WERI-Rb-1 (cell line): Measurements from ENCODE around the gene ITM2C.
A peak's percentile ranks its signal among the peaks of the same experiment; 100 is the strongest.

ENCODE experiments used
- DNase-seq: peaks from one replicate; pipeline ENCODE4 v3.0.0-alpha.2; 2020
- H3K27ac ChIP-seq: fragments of 250-450 bp; sonication (Bioruptor Pico); 2 replicates; pipeline ENCODE4 v1.5.1; 2020; ENCODE audit warnings: mild to moderate bottlenecking, moderate library complexity
- H3K27me3 ChIP-seq: fragments of 250-450 bp; sonication (Bioruptor Pico); 2 replicates; pipeline ENCODE4 v1.5.1; 2021; ENCODE audit warnings: mild to moderate bottlenecking, low read depth, moderate library complexity; ENCODE audit not compliant: insufficient read depth, severe bottlenecking
- H3K36me3 ChIP-seq: fragments of 250-450 bp; sonication (Bioruptor Pico); 2 replicates; pipeline ENCODE4 v1.5.1; 2020; ENCODE audit warnings: mild to moderate bottlenecking, moderate library complexity
- H3K4me3 ChIP-seq: 2 replicates; pipeline ENCODE4 v1.5.1; 2011; ENCODE audit warnings: low read depth, mild to moderate bottlenecking, control low read depth, low read length
- H3K9me3 ChIP-seq: fragments of 250-450 bp; sonication (Bioruptor Pico); 2 replicates; pipeline ENCODE4 v1.5.1; 2021; ENCODE audit warnings: mild to moderate bottlenecking, moderate library complexity; ENCODE audit not compliant: severe bottlenecking
- TF ChIP-seq, protein P1 (sequence below): IDR thresholded peaks from 2 replicates; pipeline ENCODE4 v1.5.1; 2011; ENCODE audit warnings: low read depth, mild to moderate bottlenecking, control low read depth, inconsistent platforms, low read length

Gene ITM2C

DNA sequence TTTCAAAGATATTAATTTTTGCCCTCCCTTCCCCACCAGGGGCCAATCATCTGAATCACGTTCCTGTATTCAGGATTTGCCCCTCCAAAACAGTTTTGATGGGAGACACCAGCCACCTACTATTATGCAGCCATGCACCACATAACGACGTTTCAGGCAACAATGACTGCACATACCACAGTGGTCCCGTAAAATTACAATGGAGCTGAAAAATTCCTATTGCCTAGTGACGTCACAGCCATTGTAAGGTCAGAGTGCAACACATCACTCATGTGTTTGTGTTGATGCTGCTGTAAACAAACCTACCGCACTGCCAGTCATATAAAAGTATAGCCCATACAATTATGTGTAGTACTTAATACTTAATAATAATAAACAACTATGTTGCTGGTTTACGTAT, 22.6 kb downstream of the ITM2C start:
- Histone ChIP-seq H3K27ac (no peak overlapping the region), H3K36me3 (no peaks in the 10 kb centered on the region), H3K9me3 (peaks cover 2% of the 10 kb centered on the region), H3K4me3 (no peak overlapping the region), H3K27me3 (no peaks in the 10 kb centered on the region)
- DNase-seq = no peak
- TF ChIP-seq, protein P1, sequence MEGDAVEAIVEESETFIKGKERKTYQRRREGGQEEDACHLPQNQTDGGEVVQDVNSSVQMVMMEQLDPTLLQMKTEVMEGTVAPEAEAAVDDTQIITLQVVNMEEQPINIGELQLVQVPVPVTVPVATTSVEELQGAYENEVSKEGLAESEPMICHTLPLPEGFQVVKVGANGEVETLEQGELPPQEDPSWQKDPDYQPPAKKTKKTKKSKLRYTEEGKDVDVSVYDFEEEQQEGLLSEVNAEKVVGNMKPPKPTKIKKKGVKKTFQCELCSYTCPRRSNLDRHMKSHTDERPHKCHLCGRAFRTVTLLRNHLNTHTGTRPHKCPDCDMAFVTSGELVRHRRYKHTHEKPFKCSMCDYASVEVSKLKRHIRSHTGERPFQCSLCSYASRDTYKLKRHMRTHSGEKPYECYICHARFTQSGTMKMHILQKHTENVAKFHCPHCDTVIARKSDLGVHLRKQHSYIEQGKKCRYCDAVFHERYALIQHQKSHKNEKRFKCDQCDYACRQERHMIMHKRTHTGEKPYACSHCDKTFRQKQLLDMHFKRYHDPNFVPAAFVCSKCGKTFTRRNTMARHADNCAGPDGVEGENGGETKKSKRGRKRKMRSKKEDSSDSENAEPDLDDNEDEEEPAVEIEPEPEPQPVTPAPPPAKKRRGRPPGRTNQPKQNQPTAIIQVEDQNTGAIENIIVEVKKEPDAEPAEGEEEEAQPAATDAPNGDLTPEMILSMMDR = no peak

DNA sequence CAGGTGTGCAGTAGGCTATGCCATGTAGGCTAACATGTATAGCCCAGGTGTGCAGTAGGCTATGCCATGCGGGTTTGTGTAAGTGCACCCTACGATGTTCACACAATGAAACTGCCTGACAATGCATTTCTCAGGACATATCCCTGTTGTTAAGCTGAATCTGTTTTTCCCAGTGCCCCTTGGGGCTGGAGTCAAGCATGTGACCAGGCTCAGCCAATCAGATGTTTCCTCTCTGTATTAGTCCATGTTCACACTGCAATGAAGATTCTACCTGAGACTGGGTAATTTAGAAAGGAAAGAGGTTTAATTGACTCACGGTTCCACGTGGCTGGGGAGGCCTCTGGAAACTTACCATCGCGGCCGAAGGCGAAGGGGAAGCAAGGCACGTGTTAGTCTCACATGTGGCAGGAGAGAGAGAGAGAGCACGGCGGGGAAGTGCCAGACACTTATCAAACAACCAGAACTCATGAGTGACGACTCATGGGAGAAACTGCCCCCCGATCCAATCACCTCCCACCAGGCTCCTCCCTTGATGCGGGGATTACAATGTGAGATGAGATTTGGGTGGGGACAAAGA, 24.2 kb downstream of the ITM2C start:
- Histone ChIP-seq H3K27ac (no peak overlapping the region), H3K36me3 (no peaks in the 10 kb centered on the region), H3K9me3 (peaks cover 2% of the 10 kb centered on the region), H3K27me3 (no peaks in the 10 kb centered on the region), H3K4me3 (no peak overlapping the region)
- TF ChIP-seq, protein P1 = no peak
- DNase-seq = no peak

GRCh38 chr2:230889911-230890601, 25.3 kb downstream of the ITM2C start:
- TF ChIP-seq, protein P1 = no peak
- Histone ChIP-seq H3K27ac (no peak overlapping the region), H3K27me3 (no peaks in the 10 kb centered on the region), H3K36me3 (no peaks in the 10 kb centered on the region), H3K4me3 (no peak overlapping the region), H3K9me3 (peaks cover 2% of the 10 kb centered on the region)
- DNase-seq = no peak

GRCh38 chr2:230890646-230891045, 25.9 kb downstream of the ITM2C start:
- no peak overlapping the region for H3K4me3 ChIP-seq
- DNase-seq = no peak
- H3K9me3 ChIP-seq = peaks cover 2% of the 10 kb centered on the region
- TF ChIP-seq, protein P1 = no peak
- no peaks in the 10 kb centered on the region for H3K27me3 ChIP-seq
- H3K27ac ChIP-seq = no peak overlapping the region; the same call in 1 of the 2 replicates
- H3K36me3 ChIP-seq = no peaks in the 10 kb centered on the region

DNA sequence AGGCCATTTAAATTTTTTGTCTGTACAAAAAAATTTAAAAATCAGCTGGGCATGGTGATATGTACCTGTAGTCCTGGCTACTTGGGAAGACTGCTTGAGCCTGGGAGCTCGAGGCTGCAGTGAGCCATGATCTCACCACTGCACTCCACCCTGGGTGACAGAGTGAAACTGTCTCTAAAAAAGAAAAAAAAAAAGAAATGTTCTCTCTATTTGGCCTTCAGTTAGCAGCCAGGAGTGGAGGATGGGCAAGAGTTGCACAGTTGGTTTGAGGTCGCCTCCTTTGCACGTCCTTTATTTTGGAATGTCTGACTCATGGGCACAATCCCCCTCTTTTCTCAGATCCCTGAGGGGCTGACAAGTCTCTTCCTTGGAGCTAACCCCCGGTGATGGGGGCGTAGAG, 26.3 kb downstream of the ITM2C start:
- Histone ChIP-seq H3K9me3 (peaks cover 2% of the 10 kb centered on the region), H3K36me3 (no peaks in the 10 kb centered on the region), H3K27ac (peak overlapping the region; percentile 60), H3K27me3 (no peaks in the 10 kb centered on the region), H3K4me3 (no peak overlapping the region)
- TF ChIP-seq, protein P1 = no peak
- DNase-seq = no peak
